GM21786 (cell line): ENCODE results near the gene UBA3.

ENCODE experiments used
- ATAC-seq: cut with Tn5 transposase; IDR thresholded peaks from one replicate; pipeline ENCODE4 v1.9.1; 2021; ENCODE audit not compliant: unreplicated experiment

Gene UBA3

GRCh38 chr3:69013253-69014021 is 66.7 kb downstream of the UBA3 start, which contains the start of gene EOGT:
TSS of gene EOGT (minus strand) at chr3:69013684. CDS start at chr3:69009846, 3,838 bp downstream.
- peak; percentile 82 for ATAC-seq

GRCh38 chr3:69012800-69013252 is 67.3 kb downstream of the UBA3 start:
- ATAC-seq, result peak; percentile 35

DNA sequence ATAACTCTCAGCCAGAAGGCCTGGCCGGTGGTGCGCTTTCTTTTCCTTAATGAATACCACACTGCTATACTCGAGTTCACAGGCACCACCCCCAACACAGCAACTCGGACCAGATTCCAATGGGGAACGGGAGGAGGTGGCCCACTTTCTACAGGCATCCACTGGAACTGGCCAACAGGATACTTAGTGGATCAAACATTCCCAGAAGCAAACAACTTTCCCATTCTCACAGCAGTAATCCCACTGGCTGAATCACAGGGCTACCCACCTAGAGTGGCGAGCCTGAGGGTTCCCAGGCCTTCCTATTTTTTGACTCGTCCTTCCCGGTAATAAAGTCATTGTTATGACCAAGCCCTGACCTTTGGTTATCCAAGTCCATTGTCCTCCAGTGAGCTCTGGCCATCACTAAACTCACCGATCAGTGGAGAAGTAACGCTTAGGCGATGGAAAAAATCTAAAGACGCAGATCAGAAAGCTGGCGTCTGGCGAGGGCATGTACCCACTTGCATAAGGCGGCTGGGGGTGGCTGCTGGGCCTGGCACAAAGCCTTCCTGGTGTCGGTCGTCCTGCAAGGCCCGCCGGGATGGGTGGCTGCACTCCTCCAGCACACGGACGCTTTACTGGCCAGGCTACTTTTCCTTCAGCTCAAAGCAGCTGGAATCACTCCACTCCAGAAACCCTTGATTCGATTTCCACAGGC is 67.9 kb downstream of the UBA3 start:
- ATAC-seq, result no peak

DNA sequence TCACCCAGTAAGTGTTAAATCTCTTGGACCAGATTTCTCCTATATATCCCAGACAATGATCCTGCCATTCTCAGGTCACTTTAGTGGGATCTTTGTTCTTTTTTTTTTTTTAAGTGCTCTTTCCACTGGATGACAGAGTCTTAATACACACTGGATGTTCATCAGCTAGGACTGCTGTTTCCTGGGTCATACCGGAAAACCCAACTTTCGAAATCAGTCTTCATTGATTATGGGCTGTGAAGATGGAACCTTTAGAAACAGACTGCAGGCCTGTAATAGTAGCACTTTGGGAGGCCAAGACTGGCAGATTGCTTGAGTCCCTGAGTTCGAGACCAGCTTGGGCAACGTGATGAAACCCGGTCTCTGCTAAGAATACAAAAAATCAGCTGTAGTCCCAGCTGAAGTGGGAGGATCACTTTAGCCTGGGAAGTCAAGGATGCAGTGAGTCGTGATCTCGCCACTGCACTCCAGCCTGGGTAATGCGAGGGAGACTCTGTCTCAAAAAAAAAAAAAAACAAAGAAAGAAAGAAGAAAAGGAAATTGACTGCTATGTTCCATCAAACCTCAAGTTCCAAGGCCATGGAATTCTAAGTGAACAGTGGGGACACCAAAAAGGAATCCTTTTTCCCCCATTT is 69.0 kb downstream of the UBA3 start:
- ATAC-seq, result no peak

- ATAC-seq, result no peak
Measured at GRCh38 chr3:69009559-69010410, 70.4 kb downstream of the UBA3 start.

- no peak for ATAC-seq
Measured at GRCh38 chr3:69008980-69009379, 71.2 kb downstream of the UBA3 start.

GRCh38 chr3:69005791-69006482 is 74.2 kb downstream of the UBA3 start:
- no peak for ATAC-seq

- no peak for ATAC-seq
Measured at GRCh38 chr3:69005071-69005790, 74.9 kb downstream of the UBA3 start.
